GM23338 (cell line): ENCODE results near the gene TBC1D30. TPM values are rescaled to one million over a fixed set of nuclear protein-coding genes. Genes with fewer than 3 reads are reported as not detected.

ENCODE experiments used
- ATAC-seq: fragments of 200-7000 bp; cut with Tn5 transposase; 3 replicates; pipeline ENCODE4 v1.9.1; 2020
- DNase-seq: peaks from one replicate; pipeline ENCODE4 v3.0.0-alpha.2; 2015; ENCODE audit warnings: low spot score
- H2AFZ ChIP-seq: fragments of 200-600 bp; sonication (generic); 2 replicates; pipeline ENCODE4 v1.8.0; 2016; ENCODE audit warnings: antibody characterized with exemption, mild to moderate bottlenecking, moderate library complexity
- H3F3A ChIP-seq: fragments of 200-600 bp; sonication (generic); replicated peaks from 2 replicates; pipeline ENCODE4 v1.8.0; 2017; ENCODE audit warnings: antibody characterized with exemption, mixed run types, low read depth
- H3K27ac ChIP-seq: fragments of 200-600 bp; sonication (generic); 2 replicates; pipeline ENCODE4 v1.6.1; 2016; ENCODE audit warnings: low read depth
- H3K27me3 ChIP-seq: fragments of 200-600 bp; sonication (generic); 2 replicates; pipeline ENCODE4 v1.8.0; 2016; ENCODE audit warnings: mild to moderate bottlenecking, mixed run types, moderate library complexity; ENCODE audit not compliant: insufficient read depth
- H3K36me3 ChIP-seq: fragments of 200-600 bp; sonication (generic); 2 replicates; pipeline ENCODE4 v1.8.0; 2016; ENCODE audit warnings: mild to moderate bottlenecking; ENCODE audit not compliant: insufficient read depth
- H3K4me1 ChIP-seq: fragments of 200-600 bp; sonication (generic); 2 replicates; pipeline ENCODE4 v1.8.0; 2016; ENCODE audit warnings: mild to moderate bottlenecking, moderate library complexity; ENCODE audit not compliant: insufficient read depth
- H3K4me2 ChIP-seq: fragments of 200-600 bp; sonication (generic); 2 replicates; pipeline ENCODE4 v1.7.1; 2017; ENCODE audit warnings: mixed run types
- H3K4me3 ChIP-seq: fragments of 200-600 bp; sonication (generic); 2 replicates; pipeline ENCODE4 v1.6.1; 2016; ENCODE audit warnings: mixed run types
- H3K79me2 ChIP-seq: fragments of 200-600 bp; sonication (generic); replicated peaks from 2 replicates; pipeline ENCODE4 v1.8.0; 2017; ENCODE audit warnings: mild to moderate bottlenecking; ENCODE audit not compliant: insufficient read depth
- H3K9me2 ChIP-seq: fragments of 200-600 bp; sonication (generic); 2 replicates; pipeline ENCODE4 v1.8.0; 2017; ENCODE audit not compliant: insufficient read depth
- H4K20me1 ChIP-seq: fragments of 200-600 bp; sonication (generic); replicated peaks from 2 replicates; pipeline ENCODE4 v1.8.0; 2017; ENCODE audit warnings: mild to moderate bottlenecking; ENCODE audit not compliant: insufficient read depth
- H3K27ac Mint-ChIP-seq: 2 replicates; pipeline ENCODE4 v1.8.0; 2020; ENCODE audit warnings: inconsistent platforms, mild to moderate bottlenecking, moderate library complexity, mixed read lengths
- H3K27me3 Mint-ChIP-seq: 3 replicates; pipeline ENCODE4 v1.8.0; 2022; ENCODE audit warnings: low read depth, mild to moderate bottlenecking, moderate library complexity, mixed read lengths, inconsistent platforms; ENCODE audit not compliant: insufficient read depth, poor library complexity
- H3K36me3 Mint-ChIP-seq: 3 replicates; pipeline ENCODE4 v1.8.0; 2021; ENCODE audit warnings: low read depth, mild to moderate bottlenecking, inconsistent platforms, moderate library complexity, mixed read lengths
- H3K4me1 Mint-ChIP-seq: 3 replicates; pipeline ENCODE4 v1.8.0; 2020; ENCODE audit warnings: mild to moderate bottlenecking, inconsistent platforms, mixed read lengths
- H3K4me3 Mint-ChIP-seq: 3 replicates; pipeline ENCODE4 v1.8.0; 2021; ENCODE audit warnings: moderate library complexity, mild to moderate bottlenecking, inconsistent platforms, mixed read lengths
- H3K9me3 Mint-ChIP-seq: 3 replicates; pipeline ENCODE4 v1.8.0; 2020; ENCODE audit warnings: moderate library complexity, mild to moderate bottlenecking, inconsistent platforms, mixed read lengths
- CREB1 ChIP-seq: fragments of 250-450 bp; sonication (Bioruptor Pico); IDR thresholded peaks from 2 replicates; pipeline ENCODE4 v1.5.0; 2020; ENCODE audit warnings: low read depth, mild to moderate bottlenecking, moderate library complexity
- CTCF ChIP-seq, 2 experiments: fragments of 200-600 bp in 1 of 2; sonication (generic) in 1 of 2; conservative IDR thresholded peaks; 2 replicates each; pipeline versions ENCODE4 v1.5.1 to v1.6.1; 2016 to 2017; ENCODE audit warnings: antibody characterized with exemption in 2 of 2, low read depth in 2 of 2, mild to moderate bottlenecking in 2 of 2, moderate library complexity in 1 of 2
- ETS1 ChIP-seq: IDR thresholded peaks from 2 replicates; pipeline ENCODE4 v1.6.1; 2016; ENCODE audit warnings: antibody characterized with exemption
- EZH2 ChIP-seq: fragments of 200-600 bp; sonication (generic); IDR thresholded peaks from one replicate; pipeline ENCODE4 v1.8.0; 2017; ENCODE audit warnings: antibody characterized with exemption, mild to moderate bottlenecking, low read depth; ENCODE audit not compliant: unreplicated experiment
- EZH2phosphoT487 ChIP-seq: fragments of 200-600 bp; sonication (generic); IDR thresholded peaks from one replicate; pipeline ENCODE4 v1.8.1; 2018; ENCODE audit warnings: antibody characterized with exemption; ENCODE audit not compliant: unreplicated experiment
- NANOG ChIP-seq: IDR thresholded peaks from 2 replicates; pipeline ENCODE4 v1.6.1; 2016; ENCODE audit warnings: antibody characterized with exemption, borderline replicate concordance
- STAT1 ChIP-seq: IDR thresholded peaks from one replicate; pipeline ENCODE4 v1.6.1; 2016; ENCODE audit warnings: antibody characterized with exemption; ENCODE audit not compliant: unreplicated experiment
- polyA plus RNA-seq: library from polyadenylated mRNA; unstranded; fragments of >200 nt; fragmentation: Nextera tagmentation; extraction: Ambion mirVana; gene quantifications from 2 replicates; pipeline ENCODE4 v1.2.1, GENCODE V29; 2016
- total RNA-seq: library from RNA; depleted of rRNA; stranded (reverse); fragments of >200 nt; shearing (Covaris generic); gene quantifications from 2 replicates; pipeline ENCODE4 v1.2.3, GENCODE V29; 2014

TBC1D30 gene
- total and polyA plus RNA-seq, 2 experiments from 2014 or later: 2.9 to 9.6 TPM

DNA sequence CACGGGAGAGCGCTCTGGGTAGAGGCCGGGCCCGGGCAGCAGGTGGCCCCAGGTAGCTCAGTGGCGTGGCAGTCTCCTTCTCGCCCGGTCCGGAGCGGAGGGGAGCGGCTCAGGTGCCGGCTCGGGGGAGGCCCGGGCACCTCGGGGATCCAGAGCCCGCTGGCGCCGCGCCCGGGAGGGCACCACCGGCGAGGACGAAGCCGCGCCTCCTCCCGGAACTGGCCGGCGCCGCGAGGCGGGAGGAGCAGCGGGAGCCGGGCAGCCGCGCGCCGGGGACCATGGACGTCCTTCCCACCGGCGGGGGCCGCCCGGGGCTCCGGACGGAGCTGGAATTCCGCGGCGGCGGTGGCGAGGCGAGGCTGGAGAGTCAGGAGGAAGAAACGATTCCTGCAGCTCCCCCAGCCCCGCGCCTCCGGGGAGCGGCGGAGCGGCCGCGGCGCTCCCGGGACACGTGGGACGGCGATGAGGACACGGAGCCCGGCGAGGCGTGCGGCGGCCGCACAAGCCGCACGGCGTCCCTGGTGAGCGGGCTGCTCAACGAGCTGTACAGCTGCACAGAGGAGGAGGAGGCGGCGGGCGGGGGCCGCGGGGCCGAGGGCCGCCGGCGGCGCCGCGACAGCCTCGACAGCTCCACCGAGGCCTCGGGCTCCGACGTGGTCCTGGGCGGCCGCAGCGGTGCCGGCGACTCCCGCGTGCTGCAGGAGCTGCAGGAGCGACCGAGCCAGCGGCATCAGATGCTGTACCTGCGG lies 43.7 kb upstream of the TBC1D30 start:
- H3K27me3 Mint-ChIP-seq: peaks cover 31% of the 10 kb centered on the region
- peaks cover 52% of the 10 kb centered on the region for H3K27me3 ChIP-seq
- ATAC-seq: peak; percentile 81
- TF ChIP-seq ETS1: no peak
- TF ChIP-seq CREB1: no peak
- TF ChIP-seq EZH2phosphoT487: no peak
- no peak for TF ChIP-seq STAT1
- no peak for TF ChIP-seq NANOG
- no peaks in the 10 kb centered on the region; the same call in 2 of the 3 replicates for H3K36me3 Mint-ChIP-seq
- peaks cover 5% of the 10 kb centered on the region; the same call in 2 of the 3 replicates for H3K9me3 Mint-ChIP-seq
- peak overlapping the region; percentile 99 for H2AFZ ChIP-seq
- no peak overlapping the region for H3K27ac Mint-ChIP-seq
- H3K79me2 ChIP-seq: no peaks in the 10 kb centered on the region
- H3K9me2 ChIP-seq: no peaks in the 10 kb centered on the region
- H3K4me1 ChIP-seq: peaks cover 16% of the 10 kb centered on the region
- H3K4me2 ChIP-seq: peak overlapping the region; percentile 95
- H3K36me3 ChIP-seq: no peaks in the 10 kb centered on the region
- peak overlapping the region; percentile 70 for H3K4me3 ChIP-seq
- H3F3A ChIP-seq: peaks cover 8% of the 10 kb centered on the region
- no peak overlapping the region for H3K27ac ChIP-seq
- no peaks in the 10 kb centered on the region; the same call in 1 of the 2 replicates for H4K20me1 ChIP-seq
- peak overlapping the region; percentile 81 for H3K4me3 Mint-ChIP-seq
- peaks cover 13% of the 10 kb centered on the region for H3K4me1 Mint-ChIP-seq
- DNase-seq: peak; percentile 66

DNA sequence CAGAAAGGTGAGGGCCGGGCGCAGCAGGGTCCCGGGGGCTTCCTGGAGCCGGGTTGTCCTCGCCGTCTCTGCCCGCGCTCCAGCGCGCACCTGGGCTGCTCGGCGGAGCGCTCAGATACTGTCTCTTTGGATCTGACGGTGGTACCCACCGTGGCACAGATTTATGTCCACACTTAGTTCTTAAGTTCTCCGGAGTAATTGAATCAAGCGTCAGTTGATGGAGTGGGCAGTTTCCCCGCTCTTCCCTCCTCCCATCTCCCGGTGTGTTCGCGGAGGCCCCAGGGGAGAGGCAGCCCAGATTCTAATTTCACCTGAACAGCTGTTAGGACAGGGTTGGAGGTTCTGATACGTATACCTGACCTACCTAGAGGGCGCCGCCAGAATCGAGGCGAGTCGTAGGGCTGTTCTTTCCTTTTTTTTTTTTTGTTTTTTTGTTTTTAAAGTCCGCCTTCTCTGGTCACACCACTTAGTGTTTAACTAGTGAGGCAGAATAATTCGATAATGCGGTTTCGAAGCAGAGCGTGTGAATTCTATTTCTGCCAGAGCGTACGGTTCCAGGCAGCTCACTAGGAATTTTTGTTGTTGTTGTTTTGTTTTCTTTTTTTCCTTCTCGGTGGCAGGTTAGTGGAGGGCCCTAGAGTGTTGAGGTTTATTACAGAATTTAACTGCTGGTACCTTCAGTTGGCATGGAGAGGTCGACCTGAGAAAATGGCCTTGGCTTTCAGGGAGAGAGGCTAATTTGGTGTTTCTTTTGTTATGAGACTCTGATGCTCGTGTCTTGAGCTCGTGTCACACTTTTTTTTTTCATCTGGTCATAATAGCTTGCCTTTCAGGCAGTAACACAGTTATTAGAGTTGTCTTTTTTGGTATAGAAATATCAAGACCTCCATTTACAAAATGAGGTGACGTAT lies 42.9 kb upstream of the TBC1D30 start:
- Histone ChIP-seq H3K4me3 (peak overlapping the region; percentile 70), H3K4me2 (peak overlapping the region; percentile 95), H3K27ac (no peak overlapping the region), H3K27me3 (peaks cover 52% of the 10 kb centered on the region), H3K36me3 (no peaks in the 10 kb centered on the region), H4K20me1 (no peaks in the 10 kb centered on the region; the same call in 1 of the 2 replicates), H3K4me1 (peaks cover 16% of the 10 kb centered on the region), H3F3A (peaks cover 8% of the 10 kb centered on the region), H3K9me2 (no peaks in the 10 kb centered on the region), H3K79me2 (no peaks in the 10 kb centered on the region), H2AFZ (peak overlapping the region; percentile 99)
- H3K27ac Mint-ChIP-seq: no peak overlapping the region
- H3K27me3 Mint-ChIP-seq: peaks cover 31% of the 10 kb centered on the region
- DNase-seq (peak; percentile 65), ATAC-seq (peak; percentile 59)
- peaks cover 13% of the 10 kb centered on the region for H3K4me1 Mint-ChIP-seq
- no peaks in the 10 kb centered on the region; the same call in 2 of the 3 replicates for H3K36me3 Mint-ChIP-seq
- peak overlapping the region; percentile 81 for H3K4me3 Mint-ChIP-seq
- no peaks in the 10 kb centered on the region for H3K9me3 Mint-ChIP-seq
- TF ChIP-seq CTCF (conservative IDR thresholded peaks at IDR 0.05; ENCODE audit: low read depth in 2 of 2) (peak in 1 of 2 experiments; percentile 20; a peak in 1 of 4 replicates), EZH2 (peak; percentile 7), NANOG (no peak)
